B cell (primary cell): ENCODE results near the gene ING3. TPM values are rescaled to one million over a fixed set of nuclear protein-coding genes. Genes with fewer than 3 reads are reported as not detected.

Experiments
- ATAC-seq: fragments of 200-7000 bp; cut with Tn5 transposase; one replicate; pipeline ENCODE4 v1.10.0; 2021; ENCODE audit warnings: low read depth, mild to moderate bottlenecking, moderate number of reproducible peaks, moderate library complexity
- CTCF ChIA-PET: fragments of 350-600 bp; sonication (Branson Sonifier 250); formaldehyde crosslinking; loops from one replicate; lab custom pipeline; 2021; ENCODE audit warnings: antibody characterized with exemption, inconsistent platforms; lab: Charles Lee
- POLR2A ChIA-PET: fragments of 350-600 bp; sonication (Branson Sonifier 250); formaldehyde crosslinking; loops from one replicate; lab custom pipeline; 2021; ENCODE audit warnings: antibody characterized with exemption; lab: Charles Lee
- DNase-seq: peaks from one replicate; pipeline ENCODE4 v3.0.0; 2013
- H2AFZ ChIP-seq: 2 replicates; pipeline ENCODE4 v1.6.1; 2012; ENCODE audit warnings: mild to moderate bottlenecking, low read depth, low read length; ENCODE audit not compliant: insufficient read depth, poor library complexity, severe bottlenecking
- H3K27ac ChIP-seq, 2 donors: 1 replicate in 1 of 2; 2 replicates in 1 of 2; pipeline ENCODE4 v1.5.1; 2012 to 2013; ENCODE audit warnings: low read length in 2 of 2, mild to moderate bottlenecking in 2 of 2, moderate library complexity in 1 of 2
- H3K27me3 ChIP-seq, 4 experiments: fragments of 200-600 bp in 1 of 4; sonication (generic) in 1 of 4; replicated peaks in 1 of 4; 1 replicate in 2 of 4; 2 replicates in 2 of 4; pipeline versions ENCODE4 v1.6.1 to v1.7.0; 2013 to 2016; ENCODE audit warnings: low read length in 3 of 4, mild to moderate bottlenecking in 2 of 4, mixed read lengths in 1 of 4, moderate library complexity in 1 of 4; ENCODE audit not compliant: insufficient read depth in 4 of 4, control insufficient read depth in 3 of 4; ENCODE audit errors: control extremely low read depth in 1 of 4
- H3K36me3 ChIP-seq, 2 experiments: replicated peaks in 1 of 2; 1 replicate in 1 of 2; 2 replicates in 1 of 2; pipeline versions ENCODE4 v1.6.1 to v1.7.1; 2013; ENCODE audit warnings: low read length in 1 of 2; ENCODE audit not compliant: insufficient read depth in 2 of 2, control insufficient read depth in 1 of 2; ENCODE audit errors: control extremely low read depth in 1 of 2, extremely low read depth in 1 of 2
- H3K4me1 ChIP-seq, 2 donors: fragments of 200-600 bp in 1 of 2; sonication (generic) in 1 of 2; 1 replicate in 1 of 2; 2 replicates in 1 of 2; pipeline versions ENCODE4 v1.5.1 to v1.6.1; 2013 to 2017; ENCODE audit warnings: low read length in 2 of 2; ENCODE audit not compliant: control insufficient read depth in 2 of 2, insufficient read depth in 2 of 2
- H3K4me2 ChIP-seq: replicated peaks from 2 replicates; pipeline ENCODE3; 2012; ENCODE audit warnings: mild to moderate bottlenecking, low read depth, low read length; ENCODE audit not compliant: poor library complexity, severe bottlenecking
- H3K4me3 ChIP-seq, 5 experiments: fragments of 200-600 bp in 1 of 5; sonication (generic) in 1 of 5; 1 replicate in 3 of 5; 2 replicates in 2 of 5; pipeline versions ENCODE4 v1.5.1 to v1.7.0; 2011 to 2016; ENCODE audit warnings: low read length in 4 of 5, mild to moderate bottlenecking in 4 of 5, low read depth in 2 of 5, control low read depth in 1 of 5, moderate library complexity in 1 of 5; ENCODE audit not compliant: insufficient read depth in 1 of 5; ENCODE audit errors: control extremely low read depth in 1 of 5, extremely low read depth in 1 of 5
- H3K79me2 ChIP-seq: fragments of 200-600 bp; sonication (generic); one replicate; pipeline ENCODE4 v1.6.0; 2016; ENCODE audit warnings: low read length; ENCODE audit not compliant: control insufficient read depth, insufficient read depth
- H3K9ac ChIP-seq: fragments of 200-600 bp; sonication (generic); 2 replicates; pipeline ENCODE4 v1.6.1; 2017; ENCODE audit warnings: mild to moderate bottlenecking, low read length, moderate library complexity
- H3K9me3 ChIP-seq, 3 donors: one replicate each; pipeline versions ENCODE4 v1.6.1 to v1.7.1; 2013; ENCODE audit warnings: low read length in 2 of 3; ENCODE audit not compliant: control insufficient read depth in 2 of 3, insufficient read depth in 1 of 3; ENCODE audit errors: control extremely low read depth in 1 of 3
- H4K20me1 ChIP-seq: 2 replicates; pipeline ENCODE4 v1.6.0; 2012; ENCODE audit warnings: mild to moderate bottlenecking, low read length; ENCODE audit not compliant: insufficient read depth, control insufficient read depth, poor library complexity, severe bottlenecking
- H3K27ac Mint-ChIP-seq: one replicate; pipeline ENCODE4 v1.8.0; 2021; ENCODE audit warnings: mixed read lengths
- H3K27me3 Mint-ChIP-seq: one replicate; pipeline ENCODE4 v1.8.0; 2021; ENCODE audit warnings: mixed read lengths
- H3K4me1 Mint-ChIP-seq: one replicate; pipeline ENCODE4 v1.8.0; 2021; ENCODE audit warnings: mixed read lengths
- H3K4me3 Mint-ChIP-seq: one replicate; pipeline ENCODE4 v1.8.0; 2021; ENCODE audit warnings: mixed read lengths
- H3K9me3 Mint-ChIP-seq: one replicate; pipeline ENCODE4 v1.8.0; 2022; ENCODE audit warnings: mixed read lengths; ENCODE audit not compliant: insufficient read depth
- EZH2 ChIP-seq: IDR thresholded peaks from 2 replicates; pipeline ENCODE4 v1.6.1; 2012; ENCODE audit warnings: borderline replicate concordance, low read depth, mild to moderate bottlenecking, moderate library complexity, low read length; ENCODE audit not compliant: insufficient read depth, poor library complexity, severe bottlenecking
- WGBS: methylation state at CpG from one replicate; pipeline ENCODE4 v1.1.5; 2013; ENCODE audit warnings: missing lambda C conversion rate; ENCODE audit not compliant: insufficient coverage; 5-methylcytosine and 5-hydroxymethylcytosine counted together
- intact Hi-C: fragments of 100-400 bp; cut with micrococcal nuclease; formaldehyde crosslinking; loops from one replicate; pipeline ENCODE4 v1.10.0; 2022
- polyA plus RNA-seq: library from polyadenylated mRNA; depleted of rRNA; stranded (reverse); fragments of >200 nt; gene quantifications from 2 replicates; pipeline ENCODE4 v1.2.3, GENCODE V29; 2012
- total RNA-seq, 2 donors: library from RNA; stranded (reverse); fragments of 120-200 nt in 1 of 2; gene quantifications; 1 replicate in 1 of 2; 2 replicates in 1 of 2; pipeline versions ENCODE4 v1.2.3 to v1.2.4, GENCODE V29; 2013 to 2022
- TF ChIP-seq, protein P1 (sequence below): fragments of 200-600 bp; IDR thresholded peaks from one replicate; pipeline ENCODE4 v1.8.0; 2022; ENCODE audit warnings: antibody characterized with exemption, mild to moderate bottlenecking

Gene ING3
- total and polyA plus RNA-seq, 2 donors (not counting 1 experiment from before 2014, with no cell fraction given) = 29.5 to 38.0 TPM

DNA sequence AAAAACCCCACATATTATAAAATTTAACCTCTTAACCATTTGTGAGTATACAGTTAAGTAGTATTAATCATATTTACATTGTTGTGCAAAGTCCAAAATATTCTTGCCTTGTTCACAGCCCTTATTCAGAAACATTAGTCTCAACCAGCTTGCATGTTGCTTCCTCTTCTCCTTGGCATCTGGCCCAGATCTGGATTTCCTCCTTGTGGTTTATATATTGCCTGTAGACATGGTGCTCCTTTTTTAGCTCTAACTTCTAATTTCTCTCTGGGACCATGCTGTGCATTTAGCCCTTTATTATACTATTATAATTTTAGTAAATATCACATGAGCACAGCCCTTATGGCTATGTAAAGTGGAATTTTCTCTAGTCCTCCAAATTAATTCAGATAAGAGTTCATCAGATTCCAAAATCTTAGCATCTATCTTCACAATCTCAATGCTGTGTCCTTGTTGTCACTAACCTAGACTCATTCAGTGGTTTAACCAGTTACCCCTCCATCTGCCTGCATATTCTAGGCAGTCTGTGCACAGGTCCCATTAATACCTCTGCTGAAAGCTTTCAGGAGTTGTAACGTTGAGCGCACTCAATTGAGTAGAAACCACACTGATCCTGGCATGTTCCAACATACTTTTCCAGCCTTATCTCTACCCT is 45.9 kb downstream of the ING3 start:
- CTCF ChIA-PET = interaction anchor here (1.4 kb wide), 1 partner anchor 9 kb away, joined by 7 read pairs; no protein-coding TSS in a partner anchor
- POLR2A ChIA-PET = no interaction called here
- ATAC-seq (no peak), DNase-seq (peak; percentile 40)
- Mint-ChIP-seq H3K9me3 (no peaks in the 10 kb centered on the region), H3K27me3 (peaks cover 31% of the 10 kb centered on the region), H3K4me1 (peaks cover 15% of the 10 kb centered on the region), H3K27ac (no peak overlapping the region), H3K4me3 (no peak overlapping the region)
- Histone ChIP-seq H2AFZ (no peak overlapping the region), H3K4me2 (peak overlapping the region; percentile 0), H3K27ac (no peak overlapping the region), H3K4me3 (no peak overlapping the region), H3K9me3 (no peaks in the 10 kb centered on the region), H3K9ac (no peak overlapping the region), H3K4me1 (peaks cover 14 to 19% of the 10 kb centered on the region in 2 donors), H3K27me3 (peaks cover 0 to 3% (median 0%) of the 10 kb centered on the region in 4 experiments), H3K79me2 (no peaks in the 10 kb centered on the region), H4K20me1 (no peaks in the 10 kb centered on the region), H3K36me3 (no peaks in the 10 kb centered on the region)
- TF ChIP-seq, protein P1, sequence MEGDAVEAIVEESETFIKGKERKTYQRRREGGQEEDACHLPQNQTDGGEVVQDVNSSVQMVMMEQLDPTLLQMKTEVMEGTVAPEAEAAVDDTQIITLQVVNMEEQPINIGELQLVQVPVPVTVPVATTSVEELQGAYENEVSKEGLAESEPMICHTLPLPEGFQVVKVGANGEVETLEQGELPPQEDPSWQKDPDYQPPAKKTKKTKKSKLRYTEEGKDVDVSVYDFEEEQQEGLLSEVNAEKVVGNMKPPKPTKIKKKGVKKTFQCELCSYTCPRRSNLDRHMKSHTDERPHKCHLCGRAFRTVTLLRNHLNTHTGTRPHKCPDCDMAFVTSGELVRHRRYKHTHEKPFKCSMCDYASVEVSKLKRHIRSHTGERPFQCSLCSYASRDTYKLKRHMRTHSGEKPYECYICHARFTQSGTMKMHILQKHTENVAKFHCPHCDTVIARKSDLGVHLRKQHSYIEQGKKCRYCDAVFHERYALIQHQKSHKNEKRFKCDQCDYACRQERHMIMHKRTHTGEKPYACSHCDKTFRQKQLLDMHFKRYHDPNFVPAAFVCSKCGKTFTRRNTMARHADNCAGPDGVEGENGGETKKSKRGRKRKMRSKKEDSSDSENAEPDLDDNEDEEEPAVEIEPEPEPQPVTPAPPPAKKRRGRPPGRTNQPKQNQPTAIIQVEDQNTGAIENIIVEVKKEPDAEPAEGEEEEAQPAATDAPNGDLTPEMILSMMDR = no peak
- TF ChIP-seq EZH2 = no peak
- WGBS = 32% methylated on average over 2 of the region's 2 CpGs
- intact Hi-C loops = no loop called here

DNA sequence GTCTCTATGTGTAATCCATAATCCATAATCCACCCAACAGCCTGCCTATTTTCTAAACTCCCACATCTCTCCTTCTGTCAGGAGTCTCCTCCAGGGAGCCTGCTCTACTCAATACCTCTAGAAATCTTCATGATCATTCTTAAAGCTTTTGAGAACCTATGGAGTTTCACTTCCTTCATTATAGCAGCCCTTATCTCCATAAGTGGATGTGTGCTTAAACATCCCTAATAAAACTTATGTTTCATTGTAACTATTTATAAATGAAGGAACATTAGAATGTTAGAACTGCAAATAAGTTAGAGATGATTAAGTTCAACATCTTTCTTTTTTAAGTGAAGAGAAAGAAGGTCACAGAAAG is 46.4 kb downstream of the ING3 start:
- ATAC-seq = no peak
- peak overlapping the region; percentile 0 for H3K4me2 ChIP-seq
- CTCF ChIA-PET = interaction anchor here (1.4 to 2.8 kb wide), 2 partner anchors 8 to 10 kb away, joined by 7 to 19 read pairs; partner anchors contain the start of gene CPED1
- H3K9me3 ChIP-seq = no peaks in the 10 kb centered on the region
- H3K27me3 Mint-ChIP-seq = peaks cover 28% of the 10 kb centered on the region
- peaks cover 0 to 3% (median 0%) of the 10 kb centered on the region in 4 experiments for H3K27me3 ChIP-seq
- no peaks in the 10 kb centered on the region for H3K36me3 ChIP-seq
- no peaks in the 10 kb centered on the region for H3K79me2 ChIP-seq
- no peak overlapping the region for H3K4me3 ChIP-seq
- peaks cover 14 to 19% of the 10 kb centered on the region in 2 donors for H3K4me1 ChIP-seq
- DNase-seq = no peak
- H3K9ac ChIP-seq = no peak overlapping the region
- H3K4me3 Mint-ChIP-seq = no peak overlapping the region
- intact Hi-C loops = no loop called here
- H3K4me1 Mint-ChIP-seq = peaks cover 14% of the 10 kb centered on the region
- POLR2A ChIA-PET = no interaction called here
- H2AFZ ChIP-seq = no peak overlapping the region
- no peaks in the 10 kb centered on the region for H4K20me1 ChIP-seq
- no peak for TF ChIP-seq EZH2
- TF ChIP-seq, protein P1 = no peak
- no peaks in the 10 kb centered on the region for H3K9me3 Mint-ChIP-seq
- no peak overlapping the region for H3K27ac Mint-ChIP-seq
- H3K27ac ChIP-seq = no peak overlapping the region
